HL-60 (cell line): Measurements from ENCODE around the gene GIPC3.

ENCODE experiments used
- DNase-seq, 2 experiments: peaks; one replicate each; pipeline ENCODE4 v3.0.0-alpha.2; 2010 to 2020; ENCODE audit warnings: low read depth in 1 of 2, low spot score in 1 of 2
- H3K27ac ChIP-seq: fragments of 250-450 bp; sonication (Bioruptor Pico); replicated peaks from 2 replicates; pipeline ENCODE4 v1.5.1; 2020; ENCODE audit warnings: mild to moderate bottlenecking, moderate library complexity
- H3K27me3 ChIP-seq: fragments of 250-450 bp; sonication (Bioruptor Pico); 2 replicates; pipeline ENCODE4 v1.5.1; 2021; ENCODE audit warnings: mild to moderate bottlenecking, moderate library complexity; ENCODE audit not compliant: insufficient read depth, poor library complexity, severe bottlenecking
- H3K4me3 ChIP-seq: replicated peaks from 2 replicates; pipeline ENCODE4 v1.5.1; 2011; ENCODE audit warnings: mild to moderate bottlenecking, control low read depth, low read length; ENCODE audit not compliant: insufficient read depth
- GABPA ChIP-seq: IDR thresholded peaks from 2 replicates; pipeline ENCODE4 v1.6.1; 2012; ENCODE audit warnings: low read depth
- POLR2AphosphoS5 ChIP-seq: IDR thresholded peaks from 2 replicates; pipeline ENCODE4 v1.6.1; 2012; ENCODE audit warnings: low read depth
- REST ChIP-seq: IDR thresholded peaks from 2 replicates; pipeline ENCODE4 v1.6.1; 2012; ENCODE audit warnings: low read depth; ENCODE audit not compliant: insufficient replicate concordance
- SPI1 ChIP-seq: IDR thresholded peaks from 2 replicates; pipeline ENCODE4 v1.6.1; 2012; ENCODE audit warnings: low read depth, mild to moderate bottlenecking, borderline replicate concordance
- TF ChIP-seq, protein P1 (sequence below): IDR thresholded peaks from one replicate; pipeline ENCODE4 v1.5.1; 2011; ENCODE audit warnings: low read length, control low read depth, inconsistent platforms; ENCODE audit not compliant: insufficient read depth

Gene GIPC3

DNA sequence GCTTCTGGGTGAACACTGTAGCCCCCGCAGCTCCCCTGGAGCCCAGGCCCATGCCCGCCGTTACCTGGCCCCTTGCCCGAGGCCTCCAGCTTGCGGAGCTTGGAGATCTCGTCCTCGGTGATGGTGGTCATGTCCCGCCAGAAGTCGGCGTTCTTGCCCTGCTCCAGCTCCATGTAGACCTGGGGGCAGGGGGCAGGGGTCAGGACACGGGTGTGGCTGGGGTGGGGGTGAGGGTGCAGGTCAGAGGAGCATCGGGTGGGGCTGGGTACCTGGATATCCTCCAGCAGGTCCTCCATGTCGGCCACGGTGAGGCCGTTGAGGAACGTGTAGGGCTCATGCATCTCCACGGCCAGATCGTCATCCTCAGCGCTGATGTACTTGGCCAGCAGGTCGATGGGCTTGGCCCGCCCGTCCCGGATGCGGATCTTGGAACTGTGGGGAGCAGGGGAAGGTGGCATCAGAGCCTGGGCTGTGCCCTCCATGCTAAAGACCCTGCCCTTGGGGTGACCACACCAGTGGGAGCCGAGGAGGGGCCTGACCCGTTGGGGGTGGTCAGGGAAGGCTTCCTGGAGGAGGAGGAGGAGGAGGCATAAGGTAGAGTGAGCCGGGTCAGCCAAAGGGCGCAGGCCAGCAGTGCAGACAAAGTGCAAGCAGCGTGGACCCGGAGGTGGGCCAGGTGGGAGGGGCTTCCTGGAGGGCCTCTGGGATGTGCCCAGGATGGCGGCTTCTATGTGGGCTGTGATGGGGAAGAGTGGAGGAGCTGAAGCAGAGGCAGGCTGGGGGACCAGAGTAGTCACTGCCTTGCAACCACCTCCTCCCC, 33.7 kb downstream of the GIPC3 start:
- no peak for TF ChIP-seq SPI1
- TF ChIP-seq, protein P1, sequence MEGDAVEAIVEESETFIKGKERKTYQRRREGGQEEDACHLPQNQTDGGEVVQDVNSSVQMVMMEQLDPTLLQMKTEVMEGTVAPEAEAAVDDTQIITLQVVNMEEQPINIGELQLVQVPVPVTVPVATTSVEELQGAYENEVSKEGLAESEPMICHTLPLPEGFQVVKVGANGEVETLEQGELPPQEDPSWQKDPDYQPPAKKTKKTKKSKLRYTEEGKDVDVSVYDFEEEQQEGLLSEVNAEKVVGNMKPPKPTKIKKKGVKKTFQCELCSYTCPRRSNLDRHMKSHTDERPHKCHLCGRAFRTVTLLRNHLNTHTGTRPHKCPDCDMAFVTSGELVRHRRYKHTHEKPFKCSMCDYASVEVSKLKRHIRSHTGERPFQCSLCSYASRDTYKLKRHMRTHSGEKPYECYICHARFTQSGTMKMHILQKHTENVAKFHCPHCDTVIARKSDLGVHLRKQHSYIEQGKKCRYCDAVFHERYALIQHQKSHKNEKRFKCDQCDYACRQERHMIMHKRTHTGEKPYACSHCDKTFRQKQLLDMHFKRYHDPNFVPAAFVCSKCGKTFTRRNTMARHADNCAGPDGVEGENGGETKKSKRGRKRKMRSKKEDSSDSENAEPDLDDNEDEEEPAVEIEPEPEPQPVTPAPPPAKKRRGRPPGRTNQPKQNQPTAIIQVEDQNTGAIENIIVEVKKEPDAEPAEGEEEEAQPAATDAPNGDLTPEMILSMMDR = no peak
- TF ChIP-seq REST = no peak
- TF ChIP-seq POLR2AphosphoS5 = no peak
- TF ChIP-seq GABPA = no peak
- no peak for DNase-seq
- Histone ChIP-seq H3K27ac (no peak overlapping the region), H3K4me3 (no peak overlapping the region), H3K27me3 (no peaks in the 10 kb centered on the region)

DNA sequence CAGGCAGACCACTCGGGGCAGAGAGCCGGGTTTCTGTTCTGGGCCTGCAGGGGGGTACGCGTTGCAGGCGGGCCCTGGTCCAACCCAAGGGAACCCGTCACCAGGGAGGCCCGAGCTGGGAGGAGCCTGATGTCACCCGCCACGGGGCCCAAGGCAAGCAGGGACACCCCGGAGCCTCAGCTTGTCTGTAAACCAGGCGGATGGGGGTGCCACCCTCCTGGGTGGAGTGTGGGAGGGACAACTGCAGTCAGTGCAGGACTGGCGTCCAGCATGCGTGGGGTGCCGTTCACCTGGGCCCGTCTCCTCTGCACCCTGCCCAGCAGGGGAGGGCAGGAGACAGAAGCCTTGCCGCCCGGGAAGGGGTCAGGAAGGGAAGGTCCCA, 34.3 kb downstream of the GIPC3 start:
- DNase-seq = no peak
- TF ChIP-seq SPI1 (no peak), POLR2AphosphoS5 (no peak), GABPA (no peak), REST (no peak)
- TF ChIP-seq, protein P1 = no peak

GRCh38 chr19:3620145-3620816, 35.0 kb downstream of the GIPC3 start:
- TF ChIP-seq SPI1 = no peak
- no peak for TF ChIP-seq REST
- TF ChIP-seq, protein P1 = no peak
- TF ChIP-seq POLR2AphosphoS5 = no peak
- no peak for TF ChIP-seq GABPA
- no peaks in the 10 kb centered on the region for H3K27me3 ChIP-seq
- no peak overlapping the region for H3K27ac ChIP-seq
- no peak for DNase-seq
- H3K4me3 ChIP-seq = no peak overlapping the region

More for the DNA sequence above, 34.3 kb downstream of the GIPC3 start:
- Histone ChIP-seq H3K4me3 (no peak overlapping the region), H3K27me3 (no peaks in the 10 kb centered on the region), H3K27ac (no peak overlapping the region)
